GM21528 (cell line): ENCODE data around the gene S100A11.

Experiments
- ATAC-seq: cut with Tn5 transposase; IDR thresholded peaks from one replicate; pipeline ENCODE4 v1.9.1; 2021; ENCODE audit warnings: mild to moderate bottlenecking, moderate library complexity; ENCODE audit not compliant: unreplicated experiment, low FRiP score

Gene S100A11

DNA sequence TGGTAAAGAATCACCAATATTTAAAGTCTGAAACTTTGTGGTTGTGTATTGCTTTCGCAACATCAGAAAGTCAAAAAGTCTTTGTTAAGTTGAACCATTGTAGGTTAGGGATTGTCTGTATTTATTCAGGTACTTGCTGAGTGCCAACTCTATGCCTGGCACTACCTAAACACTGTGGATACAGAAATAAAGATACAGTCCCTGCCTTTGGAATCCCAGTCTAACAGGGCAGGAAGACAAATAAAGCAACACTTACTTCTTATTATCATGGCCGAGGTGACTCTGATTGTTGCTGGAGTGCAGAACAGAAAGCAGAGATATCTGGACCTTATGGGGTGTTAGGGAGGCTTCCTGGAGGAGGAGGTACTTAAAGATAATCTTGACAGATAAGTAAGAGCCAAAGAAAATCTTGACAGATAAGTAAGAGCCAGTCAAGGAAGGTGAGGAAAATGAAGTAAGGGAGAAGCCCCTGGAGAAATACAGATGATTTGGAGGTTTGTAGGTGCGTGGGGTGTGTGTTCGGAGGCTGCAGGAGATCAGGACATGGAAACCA lies 31.4 kb downstream of the S100A11 start:
- ATAC-seq = no peak

DNA sequence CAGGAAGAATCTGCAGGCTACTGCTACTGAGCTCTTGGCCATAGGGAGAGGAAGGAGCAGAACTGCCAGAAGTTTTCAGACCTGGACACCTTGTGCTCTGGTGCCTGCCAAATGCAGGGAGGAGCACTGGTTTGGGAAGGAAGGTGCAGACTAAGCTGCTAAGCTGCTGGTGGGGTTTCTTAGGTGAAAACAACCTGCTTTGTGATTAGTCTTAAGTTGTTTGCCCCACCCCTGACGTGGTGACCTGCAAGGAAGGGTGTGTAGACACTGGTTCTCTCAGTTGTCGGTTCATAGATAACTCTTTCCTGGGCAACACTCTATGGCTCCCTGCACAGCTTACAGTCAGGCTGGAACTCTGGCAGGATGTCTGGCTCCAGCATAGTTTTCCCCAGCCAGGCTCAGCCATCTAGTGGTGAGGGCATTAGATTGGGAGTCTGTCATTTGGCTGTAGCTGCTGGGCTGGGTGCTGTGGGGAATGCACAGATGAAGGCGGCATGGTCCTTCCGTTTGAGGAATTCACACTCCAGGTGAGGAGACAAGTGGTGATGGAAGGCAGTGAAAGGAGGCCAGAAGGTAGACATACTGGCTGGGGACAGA lies 32.9 kb downstream of the S100A11 start:
- no peak for ATAC-seq

DNA sequence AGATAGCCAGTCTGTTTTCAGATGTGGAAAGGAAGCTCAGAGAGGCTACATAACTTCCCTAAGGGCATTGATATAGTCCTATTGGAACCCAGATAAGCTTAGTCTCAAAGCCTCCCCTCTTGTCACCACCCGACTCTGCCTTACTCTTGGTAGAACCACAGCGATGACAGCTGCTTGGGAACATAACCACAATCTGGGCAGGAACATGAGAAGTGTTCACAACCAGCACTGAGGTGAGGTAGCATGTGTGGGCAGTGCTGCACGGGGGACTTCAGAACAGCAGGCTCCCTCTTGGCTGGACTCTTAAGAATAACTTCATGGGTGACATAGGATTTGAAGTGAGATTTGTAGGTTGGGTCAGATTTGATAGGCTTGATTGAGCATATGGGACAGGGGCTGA lies 33.8 kb downstream of the S100A11 start:
- no peak for ATAC-seq

DNA sequence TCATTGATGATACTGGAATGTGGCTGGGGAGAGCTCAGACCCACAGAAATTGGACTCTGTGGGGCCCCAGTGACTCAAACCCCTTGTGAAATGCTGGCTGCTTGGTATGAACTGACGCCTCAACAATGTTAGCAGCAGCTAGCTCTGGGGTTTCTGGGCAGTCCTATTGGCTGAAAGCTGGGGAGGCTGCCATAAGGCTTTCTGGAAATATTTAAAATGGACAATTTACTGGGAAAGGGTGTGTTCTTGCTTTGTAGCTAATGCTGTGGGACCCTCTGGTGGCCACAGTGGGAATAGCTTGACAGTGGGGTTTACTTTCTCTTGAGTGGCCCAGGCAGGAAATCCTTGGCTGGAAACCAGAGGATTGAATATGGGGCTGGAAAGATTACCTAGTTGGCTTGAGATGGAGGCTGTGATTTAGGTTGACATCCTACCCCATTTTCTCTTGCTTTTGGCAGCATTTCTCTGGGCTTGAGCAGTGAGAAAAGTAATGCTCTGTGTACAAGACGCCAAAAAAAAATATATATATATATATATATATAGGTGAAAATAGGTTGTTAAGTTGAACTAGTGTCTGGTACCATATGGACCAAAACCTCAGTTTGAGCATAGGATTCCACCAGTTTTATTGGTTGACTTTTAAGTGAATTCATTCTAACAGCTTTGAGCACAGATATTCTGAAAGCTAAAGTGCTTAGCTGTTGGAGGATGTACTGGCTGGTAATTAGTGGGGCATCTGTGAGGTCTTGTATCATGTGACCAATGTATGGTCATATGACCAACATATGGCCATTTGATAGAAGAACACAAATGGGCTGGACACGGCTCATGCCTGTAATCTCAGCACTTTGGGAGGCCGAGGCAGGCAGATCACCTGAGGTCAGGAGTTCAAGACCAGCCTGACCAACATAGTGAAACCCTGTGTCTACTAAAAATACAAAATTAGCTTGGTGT lies 34.9 kb downstream of the S100A11 start:
- no peak for ATAC-seq

DNA sequence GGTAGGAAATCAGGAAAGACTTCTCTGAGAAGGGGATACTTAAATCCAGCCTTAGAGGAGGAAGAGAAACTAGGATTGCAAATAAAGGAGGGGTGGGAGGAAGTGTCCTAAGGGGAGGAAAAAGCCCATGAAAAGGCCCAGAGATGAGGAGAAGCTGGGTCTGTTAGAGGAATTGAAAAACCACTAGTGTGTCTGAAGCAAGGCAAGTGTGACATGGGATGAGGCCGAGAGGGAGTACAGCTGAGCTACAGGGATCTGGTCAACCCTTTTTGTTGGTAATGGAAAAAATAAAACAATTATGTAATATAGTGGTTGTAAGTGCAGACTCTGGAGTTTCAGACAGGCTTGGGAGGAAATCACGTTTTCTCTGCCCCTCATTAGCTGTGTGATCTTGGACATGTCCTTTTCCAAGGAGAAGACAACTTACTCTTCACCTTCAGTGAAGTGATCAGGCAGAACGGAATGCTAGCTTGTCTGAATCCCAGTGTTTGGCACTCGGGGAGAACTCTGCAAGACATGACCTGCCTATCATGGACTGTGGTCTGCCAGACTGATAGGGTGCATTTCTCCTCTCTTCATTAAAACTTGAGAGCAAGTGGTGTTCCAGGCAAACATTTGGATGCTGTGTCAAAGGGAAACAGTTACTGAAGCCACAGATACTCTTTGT lies 35.7 kb downstream of the S100A11 start:
- no peak for ATAC-seq

DNA sequence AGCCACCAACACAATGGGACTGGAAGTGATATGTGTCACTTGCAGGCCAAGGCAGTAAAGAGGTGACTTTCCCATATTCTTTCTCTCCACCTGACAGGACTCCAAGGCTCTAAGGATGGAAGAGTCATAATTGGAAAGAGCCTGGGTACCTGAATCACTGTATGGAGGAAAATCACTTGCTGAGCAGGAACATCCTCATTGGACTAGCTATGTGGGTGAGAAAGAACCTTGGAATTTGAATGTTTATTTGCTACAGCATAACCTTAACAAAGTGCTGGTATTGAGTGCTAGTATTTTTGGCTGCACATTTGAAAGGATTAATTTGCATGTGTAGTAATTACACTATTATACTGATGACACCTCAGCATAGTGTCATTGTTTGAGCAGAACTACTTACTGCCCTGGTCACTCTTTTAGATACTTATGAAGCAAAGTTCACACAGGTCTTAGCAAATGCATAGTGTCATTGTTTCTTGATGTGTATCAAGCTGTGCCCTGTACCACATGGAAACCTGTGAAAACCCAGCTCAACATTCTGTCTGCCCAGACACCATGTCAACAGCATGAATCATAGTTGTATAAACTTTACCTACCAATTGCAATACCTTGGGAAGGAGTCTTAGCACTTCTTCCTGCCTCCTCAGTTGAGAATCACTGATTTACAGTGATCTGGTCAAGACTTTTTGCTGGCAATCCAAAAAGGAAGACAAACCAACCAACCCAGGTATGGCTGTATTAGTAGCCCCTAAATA lies 38.0 kb downstream of the S100A11 start:
- no peak for ATAC-seq

DNA sequence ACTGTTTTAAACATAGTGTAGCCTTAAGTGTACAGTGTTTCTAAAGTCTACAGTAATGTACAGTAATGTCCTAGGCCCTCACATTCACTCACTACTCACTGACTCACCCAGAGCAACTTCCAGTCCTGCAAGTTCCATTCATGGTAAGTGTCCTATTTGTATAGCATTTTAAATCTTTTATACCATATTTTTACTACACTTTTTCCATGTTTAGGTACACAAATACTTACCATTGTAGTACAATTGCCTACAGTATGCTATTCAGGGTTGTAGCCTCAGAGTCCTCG lies 39.6 kb downstream of the S100A11 start:
- ATAC-seq = no peak

DNA sequence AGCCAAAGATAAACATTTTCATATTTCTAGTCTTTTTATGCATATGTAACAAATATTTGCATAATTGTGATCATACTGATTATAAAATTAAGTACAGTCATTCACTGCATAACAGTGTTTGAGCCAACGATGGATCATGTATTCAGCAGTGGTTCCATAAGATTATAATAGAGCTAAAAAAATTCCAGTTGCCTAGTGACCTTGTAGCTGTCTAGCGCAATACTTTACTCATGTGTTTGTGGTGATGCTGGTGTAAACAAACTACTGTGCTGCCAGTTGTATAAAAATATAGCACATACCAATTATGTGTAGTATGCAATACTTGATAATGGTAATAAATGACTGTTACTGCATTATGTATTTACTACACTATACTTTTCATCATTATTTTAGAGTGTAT lies 41.0 kb downstream of the S100A11 start:
- no peak for ATAC-seq

DNA sequence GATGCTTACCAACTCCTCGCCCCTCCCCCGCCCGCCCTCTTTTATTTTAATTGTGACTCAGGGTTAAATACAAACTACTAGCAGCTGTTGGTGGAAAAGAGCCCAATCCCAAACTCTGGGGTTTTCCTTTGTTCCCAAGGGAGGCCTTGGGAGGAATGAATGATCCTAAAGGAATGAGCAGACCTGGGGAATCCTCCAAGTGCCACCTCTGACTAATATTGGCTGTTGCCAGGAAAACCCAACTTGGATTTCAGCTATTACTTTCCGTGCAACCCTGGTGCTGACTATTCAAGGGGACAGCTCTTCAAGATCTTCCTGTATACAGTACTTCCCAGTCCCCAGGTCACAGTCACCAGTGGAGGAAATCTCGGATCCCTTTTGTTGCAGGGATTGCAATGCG lies 41.8 kb downstream of the S100A11 start:
- ATAC-seq = no peak

DNA sequence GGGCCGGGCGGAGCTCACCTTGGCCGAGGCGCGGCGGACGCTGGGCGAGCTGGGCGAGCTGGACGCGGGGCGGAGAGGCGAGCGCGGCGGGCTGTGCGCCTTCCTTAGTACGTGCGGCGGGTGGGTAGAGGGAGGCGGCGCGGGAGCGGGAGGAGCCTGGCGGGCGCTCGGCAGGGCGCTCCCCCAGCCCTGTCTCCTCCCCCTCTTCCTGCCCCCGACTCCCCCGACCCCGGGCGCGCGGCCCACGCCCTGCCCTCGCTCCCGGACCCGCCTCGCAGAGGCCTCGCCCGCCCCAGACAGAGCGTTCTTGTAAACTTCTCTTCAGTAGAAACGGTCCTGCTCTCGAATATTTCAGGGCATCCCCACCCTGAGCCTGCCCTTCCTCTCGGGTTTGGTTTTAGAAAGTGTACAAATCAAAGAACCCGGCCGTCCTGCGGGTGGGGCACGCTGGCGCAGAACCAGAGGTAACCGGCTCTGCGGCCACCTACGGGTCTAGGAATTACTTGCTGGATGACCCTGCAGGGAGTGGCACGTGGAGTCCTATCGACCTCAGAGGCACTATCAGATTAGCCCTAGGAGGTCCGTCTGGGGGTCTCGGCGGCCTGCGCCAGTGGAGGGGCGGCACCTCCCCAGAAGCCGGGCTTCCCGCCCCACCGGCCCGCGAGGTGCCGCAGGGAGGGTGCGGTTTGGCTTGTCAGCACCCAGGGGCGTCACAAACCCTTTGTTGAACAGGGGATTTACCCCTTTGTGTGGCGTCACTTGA lies 42.9 kb downstream of the S100A11 start, which contains the start of gene S100A10:
S100A10 (minus strand) TSS at position 126 of the 763 bp plus-strand sequence. CDS start 7,629 bp downstream, outside the sequence.
- no peak for ATAC-seq

DNA sequence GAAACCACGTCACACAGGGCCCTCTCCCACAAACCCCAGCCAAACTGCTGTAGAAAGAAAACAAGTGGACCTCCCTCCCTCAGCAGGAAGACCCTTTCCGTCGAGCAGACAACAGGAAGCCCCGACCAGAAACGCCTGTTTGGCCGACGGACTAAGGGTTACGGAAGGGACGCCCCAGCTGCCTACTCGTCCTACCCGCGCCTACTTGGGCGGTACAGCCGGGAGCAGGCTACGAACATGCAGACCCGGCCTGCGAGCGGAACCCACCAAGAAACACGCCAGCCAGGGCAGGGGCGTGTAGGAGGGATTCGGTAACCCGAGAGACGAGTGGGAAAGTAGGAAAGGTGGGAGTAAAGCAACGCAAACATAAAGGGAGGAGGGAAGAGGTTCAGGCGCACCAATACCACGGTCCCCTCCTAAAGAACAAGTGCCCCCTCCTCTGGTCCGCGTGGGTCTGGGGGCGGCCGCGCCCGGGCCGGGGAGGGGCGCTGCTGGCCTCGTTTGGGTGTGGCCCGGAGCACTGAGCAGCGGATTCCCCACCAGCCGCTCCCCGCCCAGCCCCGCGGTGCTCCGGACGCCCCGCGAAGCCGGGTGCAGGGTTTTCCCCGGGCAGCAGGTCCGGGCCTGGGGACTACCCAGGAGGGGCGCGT lies 43.6 kb downstream of the S100A11 start:
- ATAC-seq = no peak

DNA sequence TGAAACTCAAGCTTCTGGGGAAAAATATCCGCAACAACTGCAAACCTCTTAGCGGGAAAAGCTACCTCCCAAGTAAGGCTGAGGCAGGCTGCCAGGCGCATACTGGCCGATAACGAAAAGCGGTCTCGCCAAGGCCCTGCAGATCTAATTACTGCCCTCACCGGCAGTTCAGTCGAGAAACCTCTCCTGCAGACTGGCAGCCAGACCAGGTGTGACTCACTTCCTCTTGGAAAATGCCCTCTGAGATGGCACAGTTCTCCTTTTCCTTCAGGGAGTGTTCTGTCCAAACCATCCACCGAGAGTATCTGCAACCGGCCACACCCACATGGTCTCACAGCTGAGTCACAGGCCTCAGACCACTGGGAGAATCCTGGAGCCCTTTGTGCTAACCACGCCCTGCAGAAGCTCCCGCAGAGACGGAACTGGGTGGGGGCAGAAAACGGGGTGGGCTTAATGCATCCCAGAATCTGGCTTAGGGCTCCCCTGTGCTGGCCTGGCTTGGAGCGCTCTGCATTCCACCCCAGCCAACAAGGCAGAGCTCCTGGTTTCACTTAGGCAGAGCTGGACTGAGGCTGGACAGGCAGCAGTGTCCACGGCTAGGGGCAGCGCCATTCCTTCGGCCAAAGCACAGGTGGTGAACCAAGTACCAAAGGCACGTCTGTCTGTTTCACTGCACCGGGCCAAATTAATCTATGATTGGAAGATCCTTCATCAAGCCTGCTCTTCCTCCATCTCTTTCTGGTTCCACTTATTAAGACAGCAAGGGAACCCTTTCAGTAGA lies 44.3 kb downstream of the S100A11 start:
- no peak for ATAC-seq

DNA sequence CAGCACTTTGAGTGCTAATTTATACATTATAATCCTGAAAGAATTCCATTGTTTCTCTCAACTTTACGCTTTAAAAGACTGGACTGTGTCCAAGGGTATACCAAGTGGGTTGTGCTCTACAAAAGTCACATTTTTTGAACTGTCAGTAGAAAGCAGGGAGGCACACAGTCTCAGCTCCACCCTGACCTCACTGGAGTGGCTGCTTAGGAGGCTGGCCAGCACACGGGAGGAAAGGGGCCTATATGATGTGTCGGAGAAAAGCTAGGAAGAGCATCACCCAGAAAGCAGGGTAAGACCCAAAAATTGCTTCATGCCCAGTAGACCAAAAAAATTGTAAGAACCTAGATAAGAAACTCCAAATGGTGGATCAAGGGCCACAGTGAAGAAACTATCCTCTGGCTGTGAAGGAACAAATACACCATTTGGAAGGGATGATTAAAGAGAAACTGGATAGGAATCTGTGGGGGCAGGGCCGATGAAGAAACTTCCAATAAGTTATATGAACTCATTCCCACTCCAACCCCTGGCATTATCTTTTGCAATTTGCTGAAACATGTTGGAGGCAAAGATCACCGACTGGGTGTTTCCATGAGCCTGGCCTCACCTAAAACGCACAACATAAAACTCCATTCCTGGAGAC lies 45.0 kb downstream of the S100A11 start:
- no peak for ATAC-seq

DNA sequence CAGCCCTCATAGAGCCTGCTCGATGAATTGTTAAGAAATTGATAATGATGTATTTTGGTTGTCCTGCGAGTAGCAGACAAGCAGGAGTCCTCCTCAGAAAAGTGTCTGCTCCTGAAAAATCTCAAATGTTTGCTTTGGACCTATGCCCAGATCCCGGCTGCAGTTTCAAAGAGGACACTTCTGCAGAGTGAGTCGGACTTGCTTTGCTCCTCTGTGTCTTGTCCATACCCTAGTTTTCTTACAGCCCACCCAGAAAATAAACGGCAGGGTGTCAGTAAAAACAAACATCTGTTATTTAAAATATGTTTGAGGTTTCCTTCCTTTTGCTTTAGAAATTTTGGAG lies 46.0 kb downstream of the S100A11 start:
- no peak for ATAC-seq

DNA sequence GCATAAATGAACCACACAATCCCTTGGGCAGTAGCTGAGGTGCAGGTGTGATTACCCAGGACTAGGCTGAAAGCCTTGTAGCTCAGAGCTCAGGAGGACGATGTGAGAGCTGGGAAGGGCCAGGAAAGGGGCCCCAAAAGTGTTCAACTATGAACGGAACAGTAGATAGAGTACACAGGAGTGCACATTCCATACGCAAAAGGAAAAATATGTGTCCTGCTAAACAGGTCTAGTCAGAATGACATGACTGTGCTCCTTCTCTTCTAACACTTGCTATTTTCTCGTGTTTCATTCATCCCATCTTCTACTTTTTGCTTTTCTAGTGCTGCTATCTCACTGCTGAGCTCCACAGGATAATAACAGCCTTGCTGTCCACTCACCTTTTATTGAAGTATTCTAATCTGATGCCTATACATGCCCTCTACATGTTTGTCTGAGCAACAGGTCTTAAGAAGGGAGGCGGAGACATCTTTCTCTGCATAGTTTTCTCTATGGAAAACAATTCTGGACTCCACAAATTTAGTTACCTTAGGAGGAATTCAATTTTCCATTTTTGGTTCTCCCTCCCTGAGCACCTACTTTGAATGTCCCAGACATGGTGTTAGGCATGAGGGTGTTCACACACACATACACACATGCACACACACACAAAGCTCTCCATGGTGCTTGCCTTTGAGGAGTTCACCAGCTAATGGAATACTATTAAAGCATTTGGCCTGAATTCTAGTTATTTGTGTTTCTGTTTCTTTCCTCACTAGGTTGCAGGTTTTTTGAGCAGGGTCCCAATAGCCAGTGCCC lies 46.5 kb downstream of the S100A11 start:
- ATAC-seq = no peak

DNA sequence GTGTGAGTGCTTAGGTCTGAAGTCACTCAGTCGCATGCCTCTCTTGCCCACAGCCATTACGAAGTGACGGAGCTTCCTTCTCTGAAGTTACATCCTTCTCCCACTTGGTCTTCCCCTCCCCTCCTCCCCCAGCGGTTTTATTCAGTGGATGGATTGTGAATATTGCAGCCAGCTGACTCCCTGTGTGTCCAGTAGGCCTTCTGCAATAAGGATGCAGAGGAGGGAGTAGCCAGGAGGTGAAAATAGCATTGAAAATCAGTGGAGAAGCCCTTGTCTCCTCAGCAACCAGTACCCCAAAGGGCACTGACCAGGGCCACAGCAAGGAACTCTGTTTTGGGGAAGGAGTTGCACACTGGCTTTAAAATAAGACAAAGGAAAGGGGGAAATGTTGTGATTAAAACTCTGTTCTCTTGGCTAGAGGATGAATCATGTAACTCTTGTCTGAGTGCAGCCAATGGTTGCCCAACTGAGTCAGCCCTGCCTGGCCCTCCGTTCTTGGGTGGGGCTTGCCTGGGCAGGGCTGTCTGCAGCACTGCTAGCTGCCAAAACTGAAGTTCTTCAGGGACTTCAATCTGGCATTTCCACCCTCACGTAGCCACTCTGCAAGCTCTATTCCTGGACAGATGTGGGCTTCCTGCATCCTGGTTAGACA lies 47.5 kb downstream of the S100A11 start:
- ATAC-seq = no peak

DNA sequence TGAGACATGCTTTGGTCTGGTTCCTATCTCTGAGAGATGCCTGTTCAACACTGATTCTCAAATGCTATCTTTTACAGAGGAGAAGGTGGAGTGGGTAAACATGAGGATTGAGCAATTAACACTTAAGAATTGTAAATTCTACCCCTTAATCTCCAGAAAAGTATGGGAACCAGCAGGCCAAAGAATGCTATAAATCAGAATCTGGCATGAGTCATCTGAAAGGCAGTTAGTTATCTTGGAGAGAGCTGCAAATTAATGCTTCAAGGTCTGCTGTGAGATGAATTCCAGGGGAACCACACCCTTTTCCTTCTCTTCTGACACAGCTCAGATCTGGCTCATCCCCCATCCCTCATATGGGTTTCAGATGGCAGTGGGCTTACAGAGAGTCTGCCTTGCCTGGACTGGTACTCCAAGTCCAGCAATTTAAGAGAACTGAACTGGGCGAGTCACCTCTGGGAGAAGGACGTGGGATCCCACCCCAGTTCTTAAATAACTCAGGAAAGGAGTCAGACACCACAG lies 48.3 kb downstream of the S100A11 start:
- ATAC-seq = no peak
